Endothelial cell of umbilical vein (primary cell): ENCODE measurements around the gene EXD3.

Experiments used
- EZH2 ChIP-seq: IDR thresholded peaks from 2 replicates; pipeline ENCODE4 v1.6.1; 2012; ENCODE audit warnings: borderline replicate concordance, low read depth, mild to moderate bottlenecking, moderate library complexity, low read length, inconsistent platforms; ENCODE audit not compliant: severe bottlenecking
- FOS ChIP-seq: IDR thresholded peaks from 2 replicates; pipeline ENCODE4 v1.6.1; 2011; ENCODE audit warnings: mild to moderate bottlenecking, low read length, moderate library complexity, borderline replicate concordance; ENCODE audit not compliant: insufficient read depth
- JUN ChIP-seq: IDR thresholded peaks from 2 replicates; pipeline ENCODE4 v1.6.1; 2011; ENCODE audit warnings: borderline replicate concordance, low read depth; ENCODE audit not compliant: insufficient read length, insufficient read depth
- MYC ChIP-seq: IDR thresholded peaks from one replicate; pipeline ENCODE4 v1.6.1; 2011; ENCODE audit warnings: mild to moderate bottlenecking, low read depth, low read length
- POLR2A ChIP-seq: IDR thresholded peaks from 2 replicates; pipeline ENCODE4 v1.6.1; 2012; ENCODE audit warnings: low read depth, mild to moderate bottlenecking, control low read depth, low read length
- POLR2AphosphoS5 ChIP-seq: IDR thresholded peaks from 2 replicates; pipeline ENCODE4 v1.6.1; 2012; ENCODE audit warnings: low read depth, mild to moderate bottlenecking, control low read depth, low read length, moderate library complexity; ENCODE audit not compliant: insufficient read depth
- TF ChIP-seq, protein P1 (sequence below), 2 donors: IDR thresholded peaks; 1 replicate in 1 of 2; 2 replicates in 1 of 2; pipeline ENCODE4 v1.5.1; 2011; ENCODE audit warnings: low read length in 2 of 2, mild to moderate bottlenecking in 2 of 2, moderate library complexity in 2 of 2, control low read depth in 1 of 2, inconsistent platforms in 1 of 2, low read depth in 1 of 2; ENCODE audit not compliant: insufficient read depth in 1 of 2; ENCODE audit errors: extremely low read depth in 1 of 2
- TF ChIP-seq, protein P2 (sequence below): IDR thresholded peaks from 2 replicates; pipeline ENCODE4 v1.6.1; 2011; ENCODE audit not compliant: insufficient read depth, insufficient read length

DNA sequence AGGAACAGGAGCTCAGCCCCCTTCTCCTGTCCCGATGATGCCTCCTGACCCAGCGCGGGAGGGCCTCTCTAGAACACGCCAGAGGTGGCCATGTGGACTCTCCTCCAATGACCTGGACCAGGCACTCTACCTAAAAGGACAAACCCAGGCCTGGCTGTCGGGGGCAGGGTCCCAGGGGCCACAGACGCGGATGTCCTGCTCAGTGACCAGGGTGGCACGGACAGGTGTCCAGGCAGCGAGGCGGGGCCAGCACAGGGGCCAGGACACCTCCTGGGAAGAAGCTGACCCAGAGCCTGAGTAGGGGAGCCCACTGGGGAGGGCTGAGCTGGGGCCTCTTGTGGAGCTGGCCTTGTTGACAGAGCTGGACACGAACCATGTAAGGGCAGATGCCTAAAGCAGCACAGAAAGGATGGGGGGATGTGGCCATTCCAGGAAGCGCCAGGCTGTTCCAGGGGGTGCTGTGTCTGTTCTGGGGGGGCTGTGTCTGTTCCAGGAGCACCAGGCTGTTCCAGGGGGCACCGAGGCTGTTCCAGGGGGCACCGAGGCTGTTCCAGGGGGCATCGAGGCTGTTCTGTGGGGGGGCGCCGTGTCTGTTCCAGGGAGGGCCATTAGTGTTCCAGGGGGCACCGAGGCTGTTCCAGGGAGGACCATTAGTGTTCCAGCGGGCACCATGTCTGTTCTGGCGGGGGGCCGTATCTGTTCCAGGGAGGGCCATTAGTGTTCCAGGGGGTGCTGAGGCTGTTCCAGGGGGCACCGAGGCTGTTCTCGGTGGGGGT lies 30.5 kb downstream of the EXD3 start:
- TF ChIP-seq POLR2AphosphoS5 (no peak), POLR2A (no peak), JUN (no peak), FOS (no peak), EZH2 (no peak), MYC (no peak)
- TF ChIP-seq, protein P1, sequence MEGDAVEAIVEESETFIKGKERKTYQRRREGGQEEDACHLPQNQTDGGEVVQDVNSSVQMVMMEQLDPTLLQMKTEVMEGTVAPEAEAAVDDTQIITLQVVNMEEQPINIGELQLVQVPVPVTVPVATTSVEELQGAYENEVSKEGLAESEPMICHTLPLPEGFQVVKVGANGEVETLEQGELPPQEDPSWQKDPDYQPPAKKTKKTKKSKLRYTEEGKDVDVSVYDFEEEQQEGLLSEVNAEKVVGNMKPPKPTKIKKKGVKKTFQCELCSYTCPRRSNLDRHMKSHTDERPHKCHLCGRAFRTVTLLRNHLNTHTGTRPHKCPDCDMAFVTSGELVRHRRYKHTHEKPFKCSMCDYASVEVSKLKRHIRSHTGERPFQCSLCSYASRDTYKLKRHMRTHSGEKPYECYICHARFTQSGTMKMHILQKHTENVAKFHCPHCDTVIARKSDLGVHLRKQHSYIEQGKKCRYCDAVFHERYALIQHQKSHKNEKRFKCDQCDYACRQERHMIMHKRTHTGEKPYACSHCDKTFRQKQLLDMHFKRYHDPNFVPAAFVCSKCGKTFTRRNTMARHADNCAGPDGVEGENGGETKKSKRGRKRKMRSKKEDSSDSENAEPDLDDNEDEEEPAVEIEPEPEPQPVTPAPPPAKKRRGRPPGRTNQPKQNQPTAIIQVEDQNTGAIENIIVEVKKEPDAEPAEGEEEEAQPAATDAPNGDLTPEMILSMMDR (IDR thresholded peaks at IDR 0.05; ENCODE audit: extremely low read depth in 1 of 2, insufficient read depth in 1 of 2, low read depth in 1 of 2, low read length in 2 of 2) = no peak
- TF ChIP-seq, protein P2, sequence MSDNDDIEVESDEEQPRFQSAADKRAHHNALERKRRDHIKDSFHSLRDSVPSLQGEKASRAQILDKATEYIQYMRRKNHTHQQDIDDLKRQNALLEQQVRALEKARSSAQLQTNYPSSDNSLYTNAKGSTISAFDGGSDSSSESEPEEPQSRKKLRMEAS = no peak
